Measurements from ENCODE around the gene ATRNL1.

DNA sequence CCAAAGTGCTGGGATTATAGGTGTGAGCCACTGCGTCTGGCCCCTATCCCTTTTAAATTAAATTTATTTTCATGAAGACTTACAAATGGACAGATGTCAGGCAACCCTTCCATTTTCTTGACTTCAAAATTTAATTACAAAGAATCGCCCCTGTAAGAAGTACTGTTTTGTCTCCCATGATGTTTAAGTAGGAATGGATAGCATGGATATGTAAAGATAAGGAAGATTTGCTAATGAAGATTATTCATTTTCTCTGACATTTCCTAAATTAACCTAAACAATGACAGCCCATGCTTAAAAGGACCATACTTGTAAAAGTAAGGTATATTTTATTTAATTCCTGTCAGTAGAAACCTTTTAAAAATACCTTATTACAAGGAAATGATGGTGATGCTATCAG is 627.0 kb downstream of the ATRNL1 start:
- TF ChIP-seq CTCF (IDR thresholded peaks at IDR 0.05 in 2 of 3, conservative IDR thresholded peaks at IDR 0.05 in 1 of 3; ENCODE audit: borderline replicate concordance in 1 of 3, insufficient read depth in 1 of 3, low read depth in 2 of 3, low read length in 2 of 3): no peak
- no peak for TF ChIP-seq POLR2A (IDR thresholded peaks at IDR 0.05; ENCODE audit: borderline replicate concordance, extremely low read depth, insufficient read depth, insufficient read length)
- TF ChIP-seq ZBTB33 (IDR thresholded peaks at IDR 0.05; ENCODE audit: extremely low read depth, insufficient replicate concordance, low read length): no peak
- TF ChIP-seq POLR2AphosphoS5 (IDR thresholded peaks at IDR 0.05; ENCODE audit: low read depth, low read length): no peak
- no peak for TF ChIP-seq EGR1 (IDR thresholded peaks at IDR 0.05; ENCODE audit: low read depth)
- no peak for TF ChIP-seq REST (IDR thresholded peaks at IDR 0.05; ENCODE audit: low read depth)
- TF ChIP-seq JUND (IDR thresholded peaks at IDR 0.05): no peak
- no peak for TF ChIP-seq RAD21 (IDR thresholded peaks at IDR 0.05; ENCODE audit: low read depth)
